ENCODE data around the gene IQSEC3. TPM values are rescaled to one million over a fixed set of nuclear protein-coding genes. Genes with fewer than 3 reads are reported as not detected.

Gene IQSEC3
- total and polyA plus RNA-seq, 10 of the 15 experiments (the other 5 are each of a cell fraction or from before 2014, with no cell fraction given), result not detected

DNA sequence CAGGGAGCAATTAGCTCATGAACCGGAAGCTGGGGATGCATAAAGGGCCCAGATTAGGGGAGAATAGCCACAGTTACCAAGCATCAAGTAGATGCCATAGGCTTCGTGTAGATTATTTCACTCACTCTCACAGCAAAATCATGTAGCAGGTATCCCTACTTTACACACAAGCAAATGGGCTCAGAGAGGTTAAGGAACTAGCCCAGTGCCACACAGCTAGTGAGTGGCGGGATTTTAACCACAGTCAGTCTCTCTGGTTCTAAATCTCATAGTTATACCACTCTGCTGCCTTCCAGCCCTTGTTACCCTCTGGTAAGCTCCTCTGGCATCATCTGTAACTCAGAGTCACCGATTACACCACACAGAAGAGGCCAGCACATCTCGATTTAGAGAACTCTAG, 49.0 kb downstream of the IQSEC3 start:
- H3K4me1 ChIP-seq (ENCODE audit: control insufficient read depth, insufficient read depth, low read length), result no peaks in the 10 kb centered on the region
- H3K9ac ChIP-seq (ENCODE audit: control insufficient read depth, insufficient read depth, low read length), result no peak overlapping the region
- H3K27me3 ChIP-seq (replicated peaks in 1 of 2; ENCODE audit: control insufficient read depth in 2 of 2, insufficient read depth in 2 of 2, low read length in 1 of 2), result no peaks in the 10 kb centered on the region
- no peak overlapping the region for H3K27ac ChIP-seq (ENCODE audit: control insufficient read depth, insufficient read depth)
- H3K79me2 ChIP-seq (ENCODE audit: control insufficient read depth, insufficient read depth, low read length), result no peaks in the 10 kb centered on the region
- ChIA-PET RAD21 (ENCODE audit: unreplicated experiment) (no interaction called here), POLR2A (no interaction called here), CTCF (interaction anchor here (0.6 kb wide), 1 partner anchor 318 kb away, joined by 3 read pairs; no protein-coding TSS in a partner anchor), SMC1A (ENCODE audit: uncharacterized antibody, unreplicated experiment) (no interaction called here)
- DNase-seq (ENCODE audit: low read depth, low spot score), result no peak
- BruUV-seq (replicated peaks), result no TSS peak
- H3K9me3 ChIP-seq (replicated peaks; ENCODE audit: control insufficient read depth, insufficient read depth, low read length), result no peaks in the 10 kb centered on the region
- no peak overlapping the region for H3K4me2 ChIP-seq (ENCODE audit: control insufficient read depth, insufficient read depth)
- no peak for ATAC-seq
- H4K20me1 ChIP-seq (ENCODE audit: control insufficient read depth, insufficient read depth), result no peaks in the 10 kb centered on the region
- intact Hi-C loops (cut with micrococcal nuclease; ENCODE audit: unreplicated experiment) (no loop called here), in situ Hi-C loops (cut with MboI) (no loop called here)
- no peak overlapping the region for H3K4me3 ChIP-seq
- WGBS (ENCODE audit: insufficient coverage, insufficient replicate concordance, low lambda C conversion rate, missing lambda C conversion rate), result 55% methylated on average over 5 of the region's 5 CpGs
- no peak overlapping the region for H2AFZ ChIP-seq (ENCODE audit: control insufficient read depth, low read depth, low read length)
- H3K36me3 ChIP-seq (ENCODE audit: control insufficient read depth in 2 of 2, insufficient read depth in 2 of 2, low read length in 1 of 2), result no peaks in the 10 kb centered on the region
- FAIRE-seq, result no peak
- TF ChIP-seq, protein P1, sequence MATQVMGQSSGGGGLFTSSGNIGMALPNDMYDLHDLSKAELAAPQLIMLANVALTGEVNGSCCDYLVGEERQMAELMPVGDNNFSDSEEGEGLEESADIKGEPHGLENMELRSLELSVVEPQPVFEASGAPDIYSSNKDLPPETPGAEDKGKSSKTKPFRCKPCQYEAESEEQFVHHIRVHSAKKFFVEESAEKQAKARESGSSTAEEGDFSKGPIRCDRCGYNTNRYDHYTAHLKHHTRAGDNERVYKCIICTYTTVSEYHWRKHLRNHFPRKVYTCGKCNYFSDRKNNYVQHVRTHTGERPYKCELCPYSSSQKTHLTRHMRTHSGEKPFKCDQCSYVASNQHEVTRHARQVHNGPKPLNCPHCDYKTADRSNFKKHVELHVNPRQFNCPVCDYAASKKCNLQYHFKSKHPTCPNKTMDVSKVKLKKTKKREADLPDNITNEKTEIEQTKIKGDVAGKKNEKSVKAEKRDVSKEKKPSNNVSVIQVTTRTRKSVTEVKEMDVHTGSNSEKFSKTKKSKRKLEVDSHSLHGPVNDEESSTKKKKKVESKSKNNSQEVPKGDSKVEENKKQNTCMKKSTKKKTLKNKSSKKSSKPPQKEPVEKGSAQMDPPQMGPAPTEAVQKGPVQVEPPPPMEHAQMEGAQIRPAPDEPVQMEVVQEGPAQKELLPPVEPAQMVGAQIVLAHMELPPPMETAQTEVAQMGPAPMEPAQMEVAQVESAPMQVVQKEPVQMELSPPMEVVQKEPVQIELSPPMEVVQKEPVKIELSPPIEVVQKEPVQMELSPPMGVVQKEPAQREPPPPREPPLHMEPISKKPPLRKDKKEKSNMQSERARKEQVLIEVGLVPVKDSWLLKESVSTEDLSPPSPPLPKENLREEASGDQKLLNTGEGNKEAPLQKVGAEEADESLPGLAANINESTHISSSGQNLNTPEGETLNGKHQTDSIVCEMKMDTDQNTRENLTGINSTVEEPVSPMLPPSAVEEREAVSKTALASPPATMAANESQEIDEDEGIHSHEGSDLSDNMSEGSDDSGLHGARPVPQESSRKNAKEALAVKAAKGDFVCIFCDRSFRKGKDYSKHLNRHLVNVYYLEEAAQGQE (IDR thresholded peaks at IDR 0.05; ENCODE audit: low read depth, low read length), result no peak
- no peak for TF ChIP-seq NR2F1 (conservative IDR thresholded peaks at IDR 0.05)
- no peak for TF ChIP-seq POLR2A (IDR thresholded peaks at IDR 0.05; ENCODE audit: low read depth, low read length)
- no peak for TF ChIP-seq NFYA (IDR thresholded peaks at IDR 0.05; ENCODE audit: borderline replicate concordance, low read depth, low read length)
- TF ChIP-seq TBL1XR1 (IDR thresholded peaks at IDR 0.05; ENCODE audit: low read depth, low read length), result no peak
- TF ChIP-seq, protein P2, sequence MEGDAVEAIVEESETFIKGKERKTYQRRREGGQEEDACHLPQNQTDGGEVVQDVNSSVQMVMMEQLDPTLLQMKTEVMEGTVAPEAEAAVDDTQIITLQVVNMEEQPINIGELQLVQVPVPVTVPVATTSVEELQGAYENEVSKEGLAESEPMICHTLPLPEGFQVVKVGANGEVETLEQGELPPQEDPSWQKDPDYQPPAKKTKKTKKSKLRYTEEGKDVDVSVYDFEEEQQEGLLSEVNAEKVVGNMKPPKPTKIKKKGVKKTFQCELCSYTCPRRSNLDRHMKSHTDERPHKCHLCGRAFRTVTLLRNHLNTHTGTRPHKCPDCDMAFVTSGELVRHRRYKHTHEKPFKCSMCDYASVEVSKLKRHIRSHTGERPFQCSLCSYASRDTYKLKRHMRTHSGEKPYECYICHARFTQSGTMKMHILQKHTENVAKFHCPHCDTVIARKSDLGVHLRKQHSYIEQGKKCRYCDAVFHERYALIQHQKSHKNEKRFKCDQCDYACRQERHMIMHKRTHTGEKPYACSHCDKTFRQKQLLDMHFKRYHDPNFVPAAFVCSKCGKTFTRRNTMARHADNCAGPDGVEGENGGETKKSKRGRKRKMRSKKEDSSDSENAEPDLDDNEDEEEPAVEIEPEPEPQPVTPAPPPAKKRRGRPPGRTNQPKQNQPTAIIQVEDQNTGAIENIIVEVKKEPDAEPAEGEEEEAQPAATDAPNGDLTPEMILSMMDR (IDR thresholded peaks at IDR 0.05 in 2 of 3, conservative IDR thresholded peaks at IDR 0.05 in 1 of 3; ENCODE audit: control insufficient read depth in 2 of 3, extremely low read depth in 1 of 3, insufficient read depth in 1 of 3, low read depth in 3 of 3, low read length in 3 of 3), result no peak
- TF ChIP-seq, protein P3, sequence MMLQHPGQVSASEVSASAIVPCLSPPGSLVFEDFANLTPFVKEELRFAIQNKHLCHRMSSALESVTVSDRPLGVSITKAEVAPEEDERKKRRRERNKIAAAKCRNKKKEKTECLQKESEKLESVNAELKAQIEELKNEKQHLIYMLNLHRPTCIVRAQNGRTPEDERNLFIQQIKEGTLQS (IDR thresholded peaks at IDR 0.05; ENCODE audit: borderline replicate concordance, extremely low read depth, low read depth, low read length), result no peak
- TF ChIP-seq, protein P4, sequence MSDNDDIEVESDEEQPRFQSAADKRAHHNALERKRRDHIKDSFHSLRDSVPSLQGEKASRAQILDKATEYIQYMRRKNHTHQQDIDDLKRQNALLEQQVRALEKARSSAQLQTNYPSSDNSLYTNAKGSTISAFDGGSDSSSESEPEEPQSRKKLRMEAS (IDR thresholded peaks at IDR 0.05; ENCODE audit: low read depth, low read length), result no peak
- TF ChIP-seq HDAC2 (IDR thresholded peaks at IDR 0.05), result no peak
- TF ChIP-seq ZBED1 (IDR thresholded peaks at IDR 0.05; ENCODE audit: borderline replicate concordance), result no peak
- no peak for TF ChIP-seq HDGF (IDR thresholded peaks at IDR 0.05)
- TF ChIP-seq MTA2 (IDR thresholded peaks at IDR 0.05; ENCODE audit: low read depth), result no peak
- no peak for TF ChIP-seq TCF3 (IDR thresholded peaks at IDR 0.05; ENCODE audit: borderline replicate concordance, insufficient read depth, low read depth, low read length)
- no peak for TF ChIP-seq CEBPB (IDR thresholded peaks at IDR 0.05; ENCODE audit: borderline replicate concordance in 1 of 2, low read depth in 2 of 2, low read length in 2 of 2)
- TF ChIP-seq SREBF2 (IDR thresholded peaks at IDR 0.05; ENCODE audit: low read length), result no peak
